GM12864 (cell line): ENCODE results near the gene OLFML3.
"Not testable (repeated sequence)": the region's sequence is repeated elsewhere in the genome, so short reads cannot be mapped to it uniquely, and the experiment has no call there.

Source experiments
- DNase-seq: peaks from one replicate; pipeline ENCODE4 v3.0.0-alpha.2; 2011; ENCODE audit warnings: low read depth
- H3K4me3 ChIP-seq: 2 replicates; pipeline ENCODE4 v1.5.1; 2011; ENCODE audit warnings: mild to moderate bottlenecking, low read depth, low read length, control low read depth
- CTCF ChIP-seq: IDR thresholded peaks from 2 replicates; pipeline ENCODE4 v1.5.1; 2011; ENCODE audit warnings: low read depth, mild to moderate bottlenecking, moderate library complexity, low read length, control low read depth, inconsistent platforms; ENCODE audit errors: missing control alignments

OLFML3 gene

GRCh38 chr1:114000406-114000805, 21.1 kb downstream of the OLFML3 start:
- TF ChIP-seq CTCF, result no peak
- no peak for DNase-seq
- no peak overlapping the region for H3K4me3 ChIP-seq

GRCh38 chr1:114002492-114003239, 23.4 kb downstream of the OLFML3 start:
- DNase-seq, result no peak
- no peak overlapping the region for H3K4me3 ChIP-seq
- TF ChIP-seq CTCF, result no peak

DNA sequence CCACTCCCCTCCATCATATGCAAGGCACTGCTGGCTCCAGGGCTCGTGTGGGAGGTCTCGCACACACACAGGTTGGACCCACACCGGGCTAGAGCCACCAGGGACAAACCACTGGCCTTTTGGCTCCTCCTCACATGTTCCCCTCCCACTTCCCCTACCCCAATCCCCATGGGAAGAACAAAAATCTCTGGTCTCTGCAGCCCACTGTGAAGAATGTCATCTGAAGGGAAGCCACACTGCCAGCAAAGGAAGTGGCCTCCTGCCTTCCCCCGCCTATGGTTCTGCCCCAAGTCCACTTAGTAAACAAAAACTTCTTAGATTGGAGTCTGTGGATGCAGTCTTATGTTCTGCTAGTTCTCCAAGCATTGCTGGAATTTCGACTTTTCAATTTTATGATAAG, 24.2 kb downstream of the OLFML3 start:
- no peak overlapping the region for H3K4me3 ChIP-seq

GRCh38 chr1:114006825-114007224, 27.6 kb downstream of the OLFML3 start:
- H3K4me3 ChIP-seq, DNase-seq: not testable (repeated sequence)

More for the DNA sequence above, 24.2 kb downstream of the OLFML3 start:
- no peak for TF ChIP-seq CTCF
- DNase-seq, result no peak

DNA sequence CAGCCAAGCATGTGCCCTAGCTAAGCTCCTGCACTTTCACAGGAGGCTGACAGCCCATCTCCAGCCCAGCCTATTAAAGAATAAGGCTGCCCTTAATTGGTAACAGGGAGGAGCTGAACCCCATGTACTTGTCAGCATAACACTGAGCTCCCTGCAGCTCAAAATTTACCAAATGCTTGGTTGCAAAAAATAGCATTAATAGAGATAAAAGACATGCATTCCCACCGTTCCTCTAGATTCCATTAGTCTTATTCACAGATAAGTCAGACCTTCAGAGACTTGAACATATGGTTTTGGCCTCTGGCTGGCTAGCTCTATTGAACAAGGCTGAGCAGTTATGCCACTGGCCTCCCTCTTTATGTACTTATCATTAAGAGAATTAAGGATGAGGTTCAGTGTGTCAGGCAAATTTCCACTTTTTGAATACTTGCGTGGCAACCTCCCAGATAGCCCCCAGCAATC, 29.2 kb downstream of the OLFML3 start:
- no peak for DNase-seq
- H3K4me3 ChIP-seq, result no peak overlapping the region
- no peak for TF ChIP-seq CTCF

DNA sequence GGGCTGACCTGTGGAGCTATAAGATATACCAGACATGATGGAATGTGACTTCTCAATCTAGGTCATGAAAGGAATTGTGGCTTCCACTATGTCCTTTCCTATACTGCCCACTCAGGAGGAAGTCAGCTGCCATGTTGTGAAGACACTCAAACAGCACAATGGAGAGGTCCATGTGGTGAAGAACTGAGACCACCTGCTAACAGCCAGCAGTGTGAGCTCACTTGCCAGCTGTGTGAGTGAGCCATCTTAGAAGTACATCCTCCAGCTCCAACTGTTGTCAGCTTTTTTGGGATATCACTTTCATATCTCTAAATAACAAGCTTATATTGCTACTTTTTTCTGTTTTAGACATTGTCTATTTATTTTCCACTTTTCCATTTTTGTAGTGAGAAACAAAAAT, 29.7 kb downstream of the OLFML3 start:
- no peak for TF ChIP-seq CTCF
- DNase-seq, result no peak
- H3K4me3 ChIP-seq, result no peak overlapping the region

GRCh38 chr1:114009393-114009792, 30.1 kb downstream of the OLFML3 start:
- no peak for TF ChIP-seq CTCF
- DNase-seq, result no peak
- H3K4me3 ChIP-seq, result no peak overlapping the region
